Urinary bladder (tissue), 4 donors: ENCODE results near the gene CLPTM1. TPM values are rescaled to one million over a fixed set of nuclear protein-coding genes. Genes with fewer than 3 reads are reported as not detected.

Experiments
- DNase-seq: peaks from one replicate; pipeline ENCODE4 v3.0.0-alpha.2; 2015; ENCODE audit errors: extremely low spot score
- H3K27ac ChIP-seq: one replicate; pipeline ENCODE4 v1.5.1; 2013; ENCODE audit warnings: low read depth, mild to moderate bottlenecking, moderate library complexity
- H3K36me3 ChIP-seq: one replicate; pipeline ENCODE4 v1.6.1; 2013; ENCODE audit warnings: mild to moderate bottlenecking, moderate library complexity; ENCODE audit not compliant: insufficient read depth
- H3K4me1 ChIP-seq: one replicate; pipeline ENCODE4 v1.6.1; 2013; ENCODE audit warnings: mild to moderate bottlenecking, moderate library complexity; ENCODE audit not compliant: insufficient read depth
- H3K4me3 ChIP-seq: one replicate; pipeline ENCODE4 v1.5.1; 2013; ENCODE audit warnings: low read depth, low read length
- WGBS: extraction: QIAGEN DNeasy Blood & Tissue Kit; methylation state at CpG from one replicate; pipeline ENCODE4 v1.1.7; 2013; 5-methylcytosine and 5-hydroxymethylcytosine counted together
- polyA plus RNA-seq: library from polyadenylated mRNA; stranded (reverse); fragments of 200-250 nt; gene quantifications from one replicate; pipeline ENCODE4 v1.2.3, GENCODE V29; 2013
- total RNA-seq: library from RNA; depleted of rRNA; stranded (reverse); fragments of >200 nt; gene quantifications from one replicate; pipeline ENCODE4 v1.2.3, GENCODE V29; 2014
- donor health status: healthy with polysubstance abuse.
- donor health status: healthy.

Gene CLPTM1
- total and polyA plus RNA-seq, 2 donors, result 27.3 to 104 TPM

GRCh38 chr19:44973982-44974735 lies 19.0 kb downstream of the CLPTM1 start:
- WGBS, result 92% methylated on average over 21 of the region's 21 CpGs
- H3K27ac ChIP-seq, result no peak overlapping the region
- no peaks in the 10 kb centered on the region for H3K4me1 ChIP-seq
- no peak for DNase-seq
- H3K4me3 ChIP-seq, result no peak overlapping the region
- peaks cover 7% of the 10 kb centered on the region for H3K36me3 ChIP-seq

GRCh38 chr19:44974857-44975256 lies 19.7 kb downstream of the CLPTM1 start:
- H3K4me3 ChIP-seq, result no peak overlapping the region
- no peak for DNase-seq
- no peak overlapping the region for H3K27ac ChIP-seq
- no peaks in the 10 kb centered on the region for H3K4me1 ChIP-seq
- H3K36me3 ChIP-seq, result peaks cover 10% of the 10 kb centered on the region
- 95% methylated on average over 5 of the region's 5 CpGs for WGBS

- H3K4me3 ChIP-seq, result no peak overlapping the region
- 96% methylated on average over 4 of the region's 4 CpGs for WGBS
- peaks cover 10% of the 10 kb centered on the region for H3K36me3 ChIP-seq
- H3K4me1 ChIP-seq, result no peaks in the 10 kb centered on the region
- no peak overlapping the region for H3K27ac ChIP-seq
- DNase-seq, result no peak
Measured at GRCh38 chr19:44975444-44975843, 20.3 kb downstream of the CLPTM1 start.

GRCh38 chr19:44984005-44984404 lies 28.8 kb downstream of the CLPTM1 start:
- H3K4me1 ChIP-seq, result no peaks in the 10 kb centered on the region
- H3K4me3 ChIP-seq, result no peak overlapping the region
- no peak overlapping the region for H3K27ac ChIP-seq
- DNase-seq, result no peak
- 83% methylated on average over 9 of the region's 9 CpGs for WGBS
- H3K36me3 ChIP-seq, result peaks cover 8% of the 10 kb centered on the region

GRCh38 chr19:44985445-44985844 lies 30.3 kb downstream of the CLPTM1 start:
- peaks cover 5% of the 10 kb centered on the region for H3K36me3 ChIP-seq
- no peaks in the 10 kb centered on the region for H3K4me1 ChIP-seq
- H3K4me3 ChIP-seq, result no peak overlapping the region
- 86% methylated on average over 4 of the region's 4 CpGs for WGBS
- no peak for DNase-seq
- no peak overlapping the region for H3K27ac ChIP-seq

GRCh38 chr19:44986389-44986788 lies 31.2 kb downstream of the CLPTM1 start:
- 91% methylated on average over 7 of the region's 7 CpGs for WGBS
- no peak for DNase-seq
- peaks cover 5% of the 10 kb centered on the region for H3K36me3 ChIP-seq

GRCh38 chr19:44987148-44987675 lies 32.0 kb downstream of the CLPTM1 start:
- Histone ChIP-seq H3K4me1 (no peaks in the 10 kb centered on the region), H3K4me3 (no peak overlapping the region), H3K36me3 (peaks cover 5% of the 10 kb centered on the region), H3K27ac (no peak overlapping the region)
- 88% methylated on average over 20 of the region's 20 CpGs for WGBS
- no peak for DNase-seq

More at GRCh38 chr19:44986389-44986788, 31.2 kb downstream of the CLPTM1 start:
- Histone ChIP-seq H3K27ac (no peak overlapping the region), H3K4me1 (no peaks in the 10 kb centered on the region), H3K4me3 (no peak overlapping the region)

GRCh38 chr19:44988273-44988672 lies 33.1 kb downstream of the CLPTM1 start:
- Histone ChIP-seq H3K36me3 (peaks cover 10% of the 10 kb centered on the region), H3K4me3 (no peak overlapping the region), H3K4me1 (no peaks in the 10 kb centered on the region), H3K27ac (no peak overlapping the region)
- no peak for DNase-seq
- WGBS, result 79% methylated on average over 9 of the region's 9 CpGs

- peaks cover 10% of the 10 kb centered on the region for H3K36me3 ChIP-seq
- H3K4me3 ChIP-seq, result no peak overlapping the region
- no peaks in the 10 kb centered on the region for H3K4me1 ChIP-seq
- 68% methylated on average over 15 of the region's 15 CpGs for WGBS
- no peak for DNase-seq
- H3K27ac ChIP-seq, result no peak overlapping the region
Measured at GRCh38 chr19:44988896-44989556, 33.8 kb downstream of the CLPTM1 start.

- Histone ChIP-seq H3K27ac (no peak overlapping the region), H3K4me3 (no peak overlapping the region), H3K36me3 (peaks cover 7% of the 10 kb centered on the region), H3K4me1 (no peaks in the 10 kb centered on the region)
- 89% methylated on average over 14 of the region's 14 CpGs for WGBS
- DNase-seq, result no peak
Measured at GRCh38 chr19:44990459-44990858, 35.3 kb downstream of the CLPTM1 start.

GRCh38 chr19:44990966-44991365 lies 35.8 kb downstream of the CLPTM1 start:
- WGBS, result 93% methylated on average over 12 of the region's 12 CpGs
- no peak for DNase-seq
- H3K4me1 ChIP-seq, result no peaks in the 10 kb centered on the region
- H3K27ac ChIP-seq, result no peak overlapping the region
- peaks cover 7% of the 10 kb centered on the region for H3K36me3 ChIP-seq
- H3K4me3 ChIP-seq, result no peak overlapping the region

- no peak overlapping the region for H3K27ac ChIP-seq
- no peak for DNase-seq
- peaks cover 4% of the 10 kb centered on the region for H3K36me3 ChIP-seq
- H3K4me1 ChIP-seq, result no peaks in the 10 kb centered on the region
- H3K4me3 ChIP-seq, result no peak overlapping the region
- WGBS, result 93% methylated on average over 44 of the region's 44 CpGs
Measured at GRCh38 chr19:44992336-44993163, 37.4 kb downstream of the CLPTM1 start.

- no peak for DNase-seq
- Histone ChIP-seq H3K4me3 (no peak overlapping the region), H3K27ac (no peak overlapping the region), H3K4me1 (no peaks in the 10 kb centered on the region), H3K36me3 (peaks cover 4% of the 10 kb centered on the region)
- WGBS, result 88% methylated on average over 6 of the region's 6 CpGs
Measured at GRCh38 chr19:44993526-44993925, 38.3 kb downstream of the CLPTM1 start.
